ENCODE measurements around the gene FBLL1.

- TF ChIP-seq, protein P1, sequence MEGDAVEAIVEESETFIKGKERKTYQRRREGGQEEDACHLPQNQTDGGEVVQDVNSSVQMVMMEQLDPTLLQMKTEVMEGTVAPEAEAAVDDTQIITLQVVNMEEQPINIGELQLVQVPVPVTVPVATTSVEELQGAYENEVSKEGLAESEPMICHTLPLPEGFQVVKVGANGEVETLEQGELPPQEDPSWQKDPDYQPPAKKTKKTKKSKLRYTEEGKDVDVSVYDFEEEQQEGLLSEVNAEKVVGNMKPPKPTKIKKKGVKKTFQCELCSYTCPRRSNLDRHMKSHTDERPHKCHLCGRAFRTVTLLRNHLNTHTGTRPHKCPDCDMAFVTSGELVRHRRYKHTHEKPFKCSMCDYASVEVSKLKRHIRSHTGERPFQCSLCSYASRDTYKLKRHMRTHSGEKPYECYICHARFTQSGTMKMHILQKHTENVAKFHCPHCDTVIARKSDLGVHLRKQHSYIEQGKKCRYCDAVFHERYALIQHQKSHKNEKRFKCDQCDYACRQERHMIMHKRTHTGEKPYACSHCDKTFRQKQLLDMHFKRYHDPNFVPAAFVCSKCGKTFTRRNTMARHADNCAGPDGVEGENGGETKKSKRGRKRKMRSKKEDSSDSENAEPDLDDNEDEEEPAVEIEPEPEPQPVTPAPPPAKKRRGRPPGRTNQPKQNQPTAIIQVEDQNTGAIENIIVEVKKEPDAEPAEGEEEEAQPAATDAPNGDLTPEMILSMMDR (IDR thresholded peaks at IDR 0.05; ENCODE audit: insufficient read depth, low read depth, low read length) = no peak
- TF ChIP-seq EZH2 (IDR thresholded peaks at IDR 0.05; ENCODE audit: insufficient read depth, low read length) = no peak
These were observed 23.0 kb downstream of the FBLL1 start for GRCh38 chr5:168552146-168552545.
